Activated gamma-delta T cell treated with anti-CD3 and anti-CD28 coated beads, Interleukin-2, amount 50 U/mL, for 16 hours (primary cell): Measurements from ENCODE around the gene EEFSEC.

Experiments
- DNase-seq: peaks from one replicate; pipeline ENCODE4 v3.0.0-alpha.2; 2020; ENCODE audit warnings: low read depth

The EEFSEC gene

DNA sequence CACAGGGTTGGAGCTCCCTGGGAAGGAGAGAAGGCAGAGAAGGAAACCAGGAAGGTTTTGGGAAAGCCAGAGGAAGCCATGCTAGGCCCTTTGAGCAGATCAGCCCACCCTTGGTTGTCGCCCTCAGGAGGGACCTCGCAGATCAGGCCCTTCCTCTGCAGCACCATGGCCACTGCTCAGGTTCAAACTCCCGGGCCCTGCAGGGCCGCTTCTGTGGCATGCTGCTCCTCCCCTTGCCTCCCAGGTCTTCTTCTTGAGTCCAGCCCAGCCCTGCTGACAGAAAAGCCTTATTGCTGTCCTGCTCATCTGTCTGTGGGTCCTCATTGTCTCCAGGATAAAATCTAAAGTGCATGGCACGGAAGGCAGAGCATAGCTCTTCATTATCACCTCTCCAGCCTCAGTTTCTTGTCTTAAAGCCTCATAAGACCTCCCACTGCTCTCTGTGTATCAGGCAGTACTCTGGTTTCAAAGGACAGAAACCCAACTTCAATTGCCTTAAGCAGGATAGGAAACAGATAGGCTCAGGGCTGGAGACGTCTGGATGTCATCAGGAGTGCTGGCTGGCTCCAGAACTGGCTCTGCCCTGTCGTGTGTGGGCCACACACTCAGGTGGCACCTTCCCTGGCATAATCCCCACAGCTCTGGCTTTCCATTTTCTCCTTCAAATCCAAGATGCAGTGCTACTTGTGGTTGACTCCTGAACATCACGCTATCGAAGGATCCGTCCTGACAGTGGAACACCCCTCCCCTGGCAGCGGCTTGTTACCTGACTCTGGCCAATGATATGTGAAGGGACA lies 118.5 kb downstream of the EEFSEC start:
- DNase-seq = no peak

DNA sequence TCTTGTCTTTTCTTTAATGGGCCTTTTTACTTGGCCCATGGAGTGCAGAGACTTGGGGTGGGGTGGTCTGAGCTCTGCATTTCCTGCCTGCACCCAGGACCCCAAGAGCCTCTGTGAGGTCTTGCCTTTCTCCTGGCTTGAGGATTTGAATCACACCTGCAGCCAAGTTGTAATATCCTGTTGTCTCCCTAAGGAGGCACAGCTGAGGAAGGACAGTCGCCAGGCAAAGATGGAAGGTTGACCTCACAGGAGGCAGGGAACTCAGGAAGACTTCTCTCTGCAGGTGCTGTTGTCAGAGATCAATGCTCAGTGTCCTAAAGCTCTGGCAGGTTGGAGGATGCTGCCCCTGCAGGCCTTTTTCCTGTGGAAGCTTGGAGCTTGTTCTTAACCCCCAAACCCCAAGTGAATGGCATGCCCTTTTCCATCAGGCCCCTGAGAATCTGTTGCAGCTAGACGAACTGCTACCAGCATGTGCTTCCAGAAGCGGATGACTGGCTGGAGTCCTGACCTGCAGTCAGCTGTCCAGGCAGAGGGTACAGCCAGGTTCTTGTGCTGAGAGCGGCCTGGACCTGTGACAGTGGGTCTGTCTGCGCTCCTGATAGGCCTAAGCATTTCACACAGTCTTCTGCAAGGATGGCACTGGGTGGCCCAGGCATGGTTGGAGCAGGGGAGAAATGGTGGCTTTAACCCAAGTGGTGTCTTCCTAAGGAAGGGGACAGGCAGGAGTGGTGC lies 120.0 kb downstream of the EEFSEC start:
- no peak for DNase-seq

DNA sequence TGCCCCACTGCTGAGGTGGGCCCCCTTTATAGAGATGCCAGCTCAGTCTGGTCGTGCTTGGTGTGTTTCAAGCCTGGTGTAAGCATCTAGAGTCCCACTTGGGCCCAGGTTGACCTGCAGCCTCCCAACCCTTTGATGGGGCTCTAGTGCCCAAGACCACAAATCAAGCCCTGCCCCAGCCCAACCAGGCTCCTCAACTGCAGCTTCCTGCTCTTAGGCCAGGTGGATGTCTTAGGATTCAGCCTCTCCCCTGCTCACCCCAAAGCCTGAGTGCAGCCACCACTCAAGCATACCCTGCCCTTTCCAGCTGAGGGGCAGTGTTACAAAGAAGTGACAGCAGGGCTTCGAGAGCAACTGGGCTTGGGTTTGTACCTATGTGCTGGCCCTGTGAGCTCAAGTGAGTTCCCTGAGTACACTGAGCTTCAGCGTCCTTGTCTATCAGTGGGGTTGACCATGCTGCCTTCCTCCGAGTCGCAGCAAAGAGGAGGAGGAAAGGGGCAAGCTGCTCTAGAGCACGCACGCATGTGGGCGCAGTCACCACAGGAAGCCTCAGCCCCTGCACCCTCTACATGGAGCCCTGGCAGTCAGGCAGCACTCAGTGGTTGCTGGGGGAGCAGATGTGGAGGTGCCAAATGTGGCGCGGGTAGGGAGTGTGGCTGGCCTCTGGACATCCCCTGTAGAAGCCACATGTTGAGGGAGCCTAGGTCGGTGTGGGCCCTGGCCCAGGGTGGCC lies 120.7 kb downstream of the EEFSEC start:
- DNase-seq = no peak

DNA sequence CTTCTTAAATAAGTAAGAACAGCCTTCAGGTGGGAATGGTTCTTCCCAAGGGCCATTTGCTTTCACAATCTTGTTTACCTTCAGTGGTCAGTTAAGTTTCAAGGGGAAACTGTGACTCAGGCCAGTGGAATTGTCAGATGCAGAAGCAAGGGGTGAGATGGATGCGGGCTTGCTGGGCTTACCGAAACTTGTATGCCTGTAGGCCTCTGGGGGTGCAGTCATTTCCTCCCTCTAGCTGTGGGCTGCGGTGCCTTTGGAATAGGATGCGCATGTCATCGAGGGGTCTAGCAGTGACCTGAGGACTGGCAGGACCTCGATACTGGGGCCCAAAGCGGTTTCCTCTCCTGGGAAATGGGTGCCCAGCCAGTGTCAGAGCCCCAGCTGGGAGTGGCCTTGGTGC lies 121.6 kb downstream of the EEFSEC start:
- DNase-seq = no peak

DNA sequence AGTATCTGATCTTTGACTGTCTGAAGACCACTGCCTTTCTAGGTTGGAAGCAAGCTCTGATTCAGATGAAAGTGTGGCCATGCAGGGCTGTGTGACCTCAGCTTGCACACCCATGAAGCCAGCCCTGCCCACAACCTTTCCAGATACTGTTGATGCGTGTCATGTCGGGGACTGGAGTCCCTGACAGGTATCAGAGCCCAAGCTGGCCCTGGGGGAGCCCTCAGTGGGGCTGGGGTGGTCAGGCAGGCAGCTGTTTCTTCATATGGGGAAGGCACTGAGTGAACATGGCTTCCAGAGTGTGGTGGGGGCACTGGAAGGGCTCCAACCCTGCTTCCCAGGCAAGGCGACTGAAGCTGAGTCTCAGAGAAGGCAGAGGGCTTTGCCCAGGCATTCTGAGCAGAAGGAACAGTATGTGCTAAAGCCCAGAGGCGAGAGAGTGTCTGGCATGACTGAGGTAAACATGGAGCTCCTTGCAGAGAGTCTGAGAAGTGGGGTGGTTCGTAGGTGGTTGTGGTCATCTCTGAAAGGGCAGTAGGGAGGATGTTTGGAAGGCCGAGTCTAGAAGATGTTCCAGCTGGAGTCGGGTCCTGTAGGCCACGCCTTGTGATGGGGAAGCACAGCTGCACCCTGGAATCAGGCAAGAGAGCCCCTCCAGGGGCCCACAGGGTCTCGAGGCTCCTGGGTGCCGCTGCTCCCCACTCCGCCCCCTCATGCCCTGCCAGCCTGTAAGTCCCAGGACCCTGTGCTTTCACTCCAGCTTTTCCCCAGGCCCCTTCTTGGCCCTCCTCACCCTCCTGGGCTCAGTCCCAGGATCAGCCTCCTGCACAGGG lies 122.2 kb downstream of the EEFSEC start:
- no peak for DNase-seq

DNA sequence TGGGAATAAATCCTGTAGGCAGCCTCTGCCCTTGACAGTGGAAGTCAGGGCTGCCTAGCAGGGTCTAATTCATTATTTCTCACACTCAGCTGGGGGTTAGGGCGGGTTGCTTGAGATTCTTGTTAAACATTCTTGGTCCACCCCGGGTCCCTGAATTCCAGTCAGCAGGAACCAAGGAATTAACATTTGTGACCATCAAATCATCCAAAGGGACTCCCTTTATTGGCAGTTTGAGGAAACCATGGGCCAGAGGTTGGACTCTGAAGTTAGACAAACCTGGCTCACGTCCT lies 122.8 kb downstream of the EEFSEC start:
- DNase-seq = no peak

DNA sequence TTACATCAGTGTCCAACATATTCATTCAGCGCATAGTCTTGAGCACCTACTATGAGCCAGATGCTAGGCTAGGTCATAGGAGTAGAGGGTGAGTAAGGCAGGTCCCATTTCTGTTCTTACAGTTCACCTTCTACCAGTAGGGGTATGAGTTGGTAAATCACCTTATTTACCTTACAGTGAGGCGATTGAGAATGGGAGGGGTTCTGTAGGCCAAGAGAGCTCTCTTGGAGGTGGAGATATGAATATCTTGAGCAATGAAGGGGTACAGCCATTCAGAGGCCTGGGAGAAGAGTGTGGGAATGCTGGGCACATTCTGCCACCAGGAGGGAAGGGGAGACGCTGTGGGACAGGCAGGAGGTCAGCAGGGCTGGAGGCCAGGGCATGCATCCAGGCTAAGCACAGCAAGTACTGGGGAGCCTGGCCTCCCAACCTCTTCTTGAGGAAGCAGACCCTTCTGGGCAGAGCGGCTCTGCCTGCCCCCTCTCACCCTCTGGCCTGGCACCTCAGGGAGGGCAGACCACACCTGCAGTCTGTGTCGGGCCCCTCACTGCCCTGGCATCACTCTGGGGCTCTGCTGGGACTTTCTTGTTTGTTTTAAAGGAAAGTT lies 123.4 kb downstream of the EEFSEC start:
- no peak for DNase-seq

DNA sequence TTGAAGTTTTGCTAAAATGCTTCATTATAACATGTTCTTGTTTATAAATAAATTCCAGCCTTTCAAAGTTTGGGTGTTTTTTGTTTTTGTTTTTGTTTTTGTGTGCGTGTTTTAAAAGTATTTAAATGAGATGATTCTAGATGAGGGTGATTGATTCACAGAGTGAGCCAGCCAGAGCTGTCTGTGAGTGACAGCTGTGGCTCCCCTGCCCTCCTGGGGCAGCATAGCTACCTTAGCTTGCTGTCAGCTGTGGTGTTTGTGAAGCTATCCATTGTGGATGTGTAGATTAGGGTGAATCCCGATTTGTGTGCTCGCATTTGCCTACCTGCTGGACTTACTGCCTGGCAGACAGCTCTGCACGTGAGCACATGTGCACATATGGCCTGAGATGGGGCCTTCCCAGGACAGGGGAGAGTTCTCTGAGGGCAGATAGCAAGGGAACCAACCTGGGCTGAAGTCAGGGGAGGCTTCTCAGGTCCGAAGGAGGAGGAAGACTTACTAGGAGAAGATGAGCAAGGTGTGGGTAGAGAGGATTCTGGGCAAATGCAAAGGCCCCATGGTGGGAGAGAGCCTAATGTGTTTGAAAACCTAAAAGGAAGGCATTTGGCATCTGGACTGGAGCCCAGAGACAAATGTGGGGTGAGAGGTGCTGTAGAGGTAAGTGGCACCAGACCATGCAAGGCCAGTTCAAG lies 124.2 kb downstream of the EEFSEC start:
- DNase-seq = no peak

DNA sequence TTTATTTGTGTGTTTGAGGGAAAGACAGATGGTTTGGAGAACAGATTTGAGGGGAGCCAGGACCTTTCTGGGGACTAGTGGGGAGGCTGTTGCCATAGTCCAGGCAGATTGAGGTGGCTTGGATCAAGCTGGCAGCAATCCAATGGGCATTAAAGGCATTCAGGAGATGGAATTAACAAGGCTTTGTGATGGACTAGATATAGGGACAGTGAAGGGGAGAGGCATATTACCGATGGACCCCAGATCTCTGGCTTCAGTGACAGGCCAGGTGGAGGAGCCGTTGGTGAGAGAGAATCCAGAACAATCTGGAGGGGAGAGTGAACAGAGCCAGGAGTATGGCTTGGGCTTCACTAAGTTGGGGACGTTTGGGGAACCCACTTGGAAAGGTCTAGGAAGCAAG lies 124.8 kb downstream of the EEFSEC start:
- no peak for DNase-seq

DNA sequence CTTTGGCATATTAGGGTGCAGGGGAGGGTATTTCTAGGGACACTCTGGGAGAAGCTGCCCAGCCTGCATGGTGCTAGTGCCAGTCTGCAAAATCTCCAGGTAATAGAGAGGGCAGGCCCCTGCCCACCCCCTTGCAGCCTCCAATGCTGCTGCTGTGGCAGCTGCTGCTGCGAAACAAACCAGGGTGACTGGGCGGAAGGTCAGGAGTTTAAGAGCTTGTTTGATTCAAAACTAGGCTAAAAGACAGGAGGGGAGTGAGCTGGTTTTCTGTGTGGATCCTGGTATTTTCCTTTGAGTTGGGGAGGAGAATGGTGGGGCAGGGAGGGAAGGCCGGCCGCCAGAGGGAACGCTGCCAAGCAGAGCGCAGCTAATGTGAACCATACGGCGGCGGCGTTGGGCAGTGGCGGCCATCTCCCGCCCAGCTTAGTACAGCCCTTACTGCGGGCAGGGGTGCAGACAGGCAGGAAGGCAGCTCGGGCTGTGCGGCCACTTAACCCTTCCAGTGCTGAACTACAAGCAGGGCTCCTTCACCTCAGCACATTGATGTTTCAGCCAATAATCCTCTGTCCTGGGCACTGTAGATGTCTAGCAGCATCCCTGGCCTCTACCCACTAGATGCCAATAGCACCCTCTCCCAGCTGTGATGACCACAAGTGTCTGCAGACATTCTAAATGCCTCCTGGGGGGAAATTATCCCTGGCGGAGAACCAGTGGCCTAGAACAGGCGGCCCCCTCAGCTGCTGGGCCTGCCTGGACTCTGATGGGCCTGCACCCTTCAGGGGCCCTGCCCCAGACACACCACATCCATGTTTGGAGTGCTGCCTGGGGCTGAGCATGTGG lies 125.7 kb downstream of the EEFSEC start:
- DNase-seq = no peak

DNA sequence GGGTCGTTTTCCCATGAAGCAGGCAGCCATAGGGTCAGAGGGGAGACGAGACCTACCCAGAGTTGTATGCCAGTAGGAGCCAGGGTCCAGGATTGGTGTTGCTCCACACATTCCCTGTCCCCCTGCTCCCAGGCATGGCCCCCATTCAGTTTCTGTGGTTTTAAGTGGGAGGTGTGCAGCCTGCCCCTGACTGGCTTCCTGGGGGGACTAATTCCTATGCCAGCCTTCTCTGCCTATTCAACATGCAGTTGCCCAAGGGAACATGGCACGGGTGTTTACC lies 126.3 kb downstream of the EEFSEC start:
- no peak for DNase-seq

DNA sequence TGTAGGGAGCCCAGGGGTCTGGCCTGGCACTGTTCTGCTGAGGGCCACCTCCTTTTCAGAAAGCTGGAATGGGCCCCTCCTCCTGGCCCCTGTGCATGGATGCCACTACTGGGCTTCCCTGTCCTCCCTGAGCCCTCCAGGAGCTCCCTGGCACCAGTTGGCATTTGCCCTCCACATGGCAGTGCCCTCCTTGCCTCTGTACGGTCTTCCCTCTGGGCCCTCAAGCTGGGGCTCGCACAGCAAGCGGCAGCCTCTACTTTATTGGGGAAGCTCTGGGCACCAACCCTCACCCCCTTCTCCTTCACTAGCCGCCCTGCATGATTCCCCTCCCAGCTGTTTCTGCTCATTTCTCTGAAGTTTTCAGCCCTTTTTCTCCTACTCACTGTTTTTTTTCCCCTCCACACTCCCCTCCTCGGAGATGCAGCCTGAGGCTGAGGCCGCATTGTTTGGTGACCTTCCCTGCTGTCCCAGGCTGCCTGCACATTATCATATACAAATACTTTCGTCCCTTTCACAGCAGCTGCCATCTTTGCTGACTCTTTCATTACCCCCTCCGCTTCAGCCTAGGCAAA lies 127.3 kb downstream of the EEFSEC start:
- no peak for DNase-seq

DNA sequence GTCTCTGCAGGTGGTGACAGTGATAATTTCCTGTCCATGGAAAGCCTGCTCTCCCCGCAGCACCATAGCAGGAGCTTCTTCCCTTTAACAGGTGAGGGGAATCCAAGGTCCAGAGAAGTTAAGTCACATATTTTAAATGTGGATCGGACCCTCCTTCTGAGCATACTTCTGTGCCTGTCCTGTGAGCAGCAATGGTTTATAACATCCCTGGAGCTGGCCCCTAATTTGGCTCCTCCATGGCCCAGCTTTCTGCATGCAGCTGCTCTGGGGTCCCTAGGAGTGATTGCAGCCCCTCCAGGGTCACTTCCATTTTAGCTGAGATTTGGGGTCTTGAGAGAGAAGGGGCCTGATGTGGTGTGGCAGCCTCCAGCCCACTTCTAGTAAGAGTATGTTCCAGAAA lies 127.8 kb downstream of the EEFSEC start:
- no peak for DNase-seq

DNA sequence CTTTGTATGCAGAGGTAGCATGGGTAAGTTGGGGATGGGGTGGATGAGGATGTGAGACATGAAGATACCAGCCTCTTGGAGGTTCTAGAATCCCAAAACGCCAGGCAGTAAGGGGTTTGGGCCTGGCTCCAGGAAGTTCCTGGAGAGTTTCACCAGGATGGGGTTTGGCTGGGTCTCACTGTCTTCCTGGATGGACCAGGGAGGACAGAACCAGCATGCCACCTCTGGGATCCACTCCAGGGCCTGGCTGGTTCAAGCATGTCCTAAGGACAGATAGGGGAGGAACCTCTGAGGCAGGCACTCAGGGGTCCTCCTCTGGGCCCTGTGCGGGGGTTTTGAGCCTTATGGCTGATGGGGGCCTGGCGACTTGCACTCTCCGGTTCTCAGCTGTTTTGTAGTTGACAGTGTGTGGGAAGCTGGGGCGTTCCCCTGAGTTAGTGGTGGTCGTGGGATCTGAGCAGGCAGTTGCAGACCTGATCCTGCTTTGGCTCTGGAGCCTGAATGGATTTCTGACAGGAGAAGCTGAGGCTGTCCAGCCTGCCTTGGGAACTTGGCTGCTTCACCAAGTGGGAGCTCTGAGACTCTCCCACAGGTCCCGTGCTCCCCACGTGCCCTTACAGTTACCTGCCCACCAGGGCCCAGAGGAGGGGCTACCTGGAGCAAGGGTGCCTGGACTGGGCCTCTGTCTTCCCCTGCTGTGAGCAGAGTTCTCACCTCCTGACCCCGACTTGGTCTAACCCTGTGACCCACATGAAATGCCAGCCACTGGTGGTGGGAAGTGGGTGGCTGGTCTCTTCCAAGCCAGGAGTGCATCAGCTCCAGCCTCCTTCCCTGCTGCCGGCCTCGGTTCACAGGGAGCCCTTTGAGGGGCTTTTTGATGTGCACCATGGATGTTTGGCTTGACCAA lies 128.4 kb downstream of the EEFSEC start:
- no peak for DNase-seq

DNA sequence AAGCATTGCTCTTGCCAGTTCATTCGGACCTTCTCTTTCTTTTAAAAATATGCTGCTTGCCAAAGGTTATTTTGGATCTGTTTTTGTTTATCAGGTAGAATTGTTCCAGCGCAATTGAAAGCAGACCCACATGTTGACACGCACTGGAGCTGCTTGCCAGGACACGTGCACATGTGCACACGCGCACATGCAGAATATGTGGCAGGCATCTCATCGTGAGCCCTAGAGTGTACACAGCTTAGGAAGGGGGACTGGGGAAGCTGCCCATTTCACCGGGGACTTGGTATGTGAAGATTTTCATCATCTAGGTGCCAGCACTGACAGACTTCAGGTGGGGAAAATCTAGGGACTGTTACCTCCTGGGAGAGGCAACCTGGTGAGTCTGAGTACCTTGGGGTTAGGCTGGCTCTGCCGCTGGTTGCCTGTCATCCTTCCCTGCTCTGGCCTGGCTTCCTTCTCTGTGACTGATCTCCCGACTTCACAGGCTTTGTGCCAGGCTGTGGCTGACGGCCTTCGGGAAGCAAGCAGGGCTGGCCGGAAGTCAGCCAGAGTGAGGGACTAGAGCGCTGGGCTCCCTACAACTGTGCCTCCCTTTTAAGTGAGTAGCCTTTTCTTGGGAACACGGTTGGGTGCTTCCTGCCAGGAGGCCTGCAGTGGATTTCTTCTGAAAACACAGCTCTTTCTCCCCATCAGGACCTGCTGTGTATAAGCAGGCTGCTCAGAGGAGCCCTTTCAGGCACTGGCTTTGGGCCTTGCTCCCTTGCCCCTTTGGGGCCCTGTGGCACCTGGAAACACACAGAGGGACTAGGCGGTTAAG lies 129.3 kb downstream of the EEFSEC start:
- no peak for DNase-seq

DNA sequence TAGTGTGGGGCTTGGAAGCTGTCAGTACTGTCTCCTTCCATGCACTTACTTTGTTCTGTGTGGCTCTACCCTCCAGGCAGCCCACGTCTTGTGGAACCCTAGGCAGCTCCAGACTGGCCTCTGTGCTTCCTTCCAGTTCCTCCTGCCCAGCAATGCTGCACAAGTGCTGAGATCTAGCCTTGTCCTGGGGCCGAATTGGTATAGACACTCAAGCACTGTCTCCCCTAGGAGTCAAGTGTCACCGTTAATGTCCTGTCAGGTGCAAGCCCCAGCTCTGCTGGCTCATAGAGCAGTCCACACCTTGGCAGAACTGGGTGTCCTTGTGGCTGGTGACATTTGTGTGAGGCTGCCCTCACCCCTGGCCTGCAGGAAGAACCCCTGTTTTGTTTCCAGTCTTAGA lies 130.1 kb downstream of the EEFSEC start:
- no peak for DNase-seq

DNA sequence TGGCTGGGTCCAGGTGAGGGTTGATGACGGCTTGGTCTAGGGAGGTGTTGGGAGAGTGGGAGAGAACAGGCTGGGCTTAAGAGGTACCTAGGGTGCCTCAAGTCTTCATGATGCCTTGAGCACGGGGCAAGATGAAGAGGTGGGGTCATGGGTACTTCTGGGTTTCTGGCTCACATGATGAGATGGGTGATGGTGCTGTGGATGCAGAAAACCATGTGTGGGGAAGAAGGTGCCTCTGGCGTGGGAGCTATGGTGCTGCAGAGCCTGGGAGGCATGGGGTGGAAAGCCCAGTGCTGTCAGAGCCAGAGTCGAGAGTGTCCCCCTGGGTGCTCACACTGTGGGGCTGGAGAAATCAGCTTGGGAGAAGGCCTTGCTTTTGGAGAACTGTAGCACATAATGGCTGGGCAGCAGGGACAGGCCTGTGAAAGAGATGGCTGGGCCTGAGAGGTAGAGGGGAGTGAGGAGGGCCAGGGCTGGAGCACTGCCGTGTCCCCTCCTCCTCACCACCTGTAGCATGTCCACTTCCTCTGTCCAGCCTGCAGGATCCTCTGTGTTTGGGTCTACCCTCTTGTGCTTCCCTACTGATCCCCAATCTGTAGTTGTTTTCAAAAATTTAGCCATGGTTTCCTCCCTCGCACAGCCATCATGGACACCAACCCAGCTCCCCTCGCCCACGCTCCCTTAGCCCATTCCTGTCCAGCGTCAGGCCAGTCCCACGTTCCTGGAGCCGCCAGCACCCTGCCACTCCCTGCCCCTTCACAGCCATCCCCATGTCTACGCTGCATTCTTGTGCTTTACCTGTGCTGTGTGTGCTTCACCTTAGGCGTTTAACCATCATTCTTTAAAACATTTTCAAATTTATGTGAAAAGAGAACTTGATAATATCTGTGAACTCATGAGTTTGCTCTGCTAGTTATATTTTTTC lies 132.0 kb downstream of the EEFSEC start:
- no peak for DNase-seq
